Testis (tissue), 2 donors: ENCODE measurements around the gene ZNF641.
"Not testable (repeated sequence)": the region's sequence is repeated elsewhere in the genome, so short reads cannot be mapped to it uniquely, and the experiment has no call there.

Experiments
- POLR2A ChIP-seq: fragments of 450-650 bp; IDR thresholded peaks from one replicate; pipeline ENCODE4 v1.6.1; 2017; ENCODE audit warnings: antibody characterized with exemption, mild to moderate bottlenecking, moderate library complexity
- TF ChIP-seq, protein P1 (sequence below), 3 experiments: fragments of 450-650 bp in 2 of 3; fragments of 200-600 bp in 1 of 3; sonication (generic) in 1 of 3; IDR thresholded peaks; one replicate each; pipeline ENCODE4 v1.5.1; 2016 to 2019; ENCODE audit warnings: antibody characterized with exemption in 3 of 3, mild to moderate bottlenecking in 2 of 3, moderate library complexity in 1 of 3

DNA sequence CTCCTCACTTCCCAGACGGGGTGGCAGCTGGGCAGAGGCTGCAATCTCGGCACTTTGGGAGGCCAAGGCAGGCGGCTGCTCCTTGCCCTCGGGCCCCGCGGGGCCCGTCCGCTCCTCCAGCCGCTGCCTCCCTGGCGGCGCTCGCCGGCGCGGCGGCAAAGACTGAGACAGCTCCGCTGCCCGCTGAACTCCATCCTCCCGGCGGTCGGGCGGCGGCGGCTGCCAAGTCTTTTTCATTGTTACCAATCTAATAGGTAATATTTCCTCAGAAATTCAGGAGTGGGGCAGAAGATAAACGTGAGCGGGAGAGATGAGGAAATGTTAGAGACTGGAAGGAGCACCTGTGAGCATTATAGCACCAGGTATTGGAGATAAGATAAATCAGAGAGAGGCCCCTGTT is 17.0 kb downstream of the ZNF641 start:
- TF ChIP-seq POLR2A, result not testable (repeated sequence)
- TF ChIP-seq, protein P1, sequence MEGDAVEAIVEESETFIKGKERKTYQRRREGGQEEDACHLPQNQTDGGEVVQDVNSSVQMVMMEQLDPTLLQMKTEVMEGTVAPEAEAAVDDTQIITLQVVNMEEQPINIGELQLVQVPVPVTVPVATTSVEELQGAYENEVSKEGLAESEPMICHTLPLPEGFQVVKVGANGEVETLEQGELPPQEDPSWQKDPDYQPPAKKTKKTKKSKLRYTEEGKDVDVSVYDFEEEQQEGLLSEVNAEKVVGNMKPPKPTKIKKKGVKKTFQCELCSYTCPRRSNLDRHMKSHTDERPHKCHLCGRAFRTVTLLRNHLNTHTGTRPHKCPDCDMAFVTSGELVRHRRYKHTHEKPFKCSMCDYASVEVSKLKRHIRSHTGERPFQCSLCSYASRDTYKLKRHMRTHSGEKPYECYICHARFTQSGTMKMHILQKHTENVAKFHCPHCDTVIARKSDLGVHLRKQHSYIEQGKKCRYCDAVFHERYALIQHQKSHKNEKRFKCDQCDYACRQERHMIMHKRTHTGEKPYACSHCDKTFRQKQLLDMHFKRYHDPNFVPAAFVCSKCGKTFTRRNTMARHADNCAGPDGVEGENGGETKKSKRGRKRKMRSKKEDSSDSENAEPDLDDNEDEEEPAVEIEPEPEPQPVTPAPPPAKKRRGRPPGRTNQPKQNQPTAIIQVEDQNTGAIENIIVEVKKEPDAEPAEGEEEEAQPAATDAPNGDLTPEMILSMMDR (IDR thresholded peaks at IDR 0.05), result not testable (repeated sequence)
